ENCODE results near the gene TKTL1.

- TF ChIP-seq POLR2AphosphoS5 (IDR thresholded peaks at IDR 0.05; ENCODE audit: low read depth, low read length) (no peak), CTCF (IDR thresholded peaks at IDR 0.05) (no peak), SIN3A (IDR thresholded peaks at IDR 0.05; ENCODE audit: borderline replicate concordance, insufficient read depth, low read depth, low read length) (no peak)
Observed at GRCh38 chrX:154349979-154350378, 54.4 kb downstream of the TKTL1 start.

Measured in Panc1 (cell line).